Mesendoderm (in vitro differentiated cells): ENCODE data around the gene EPHA2.

ENCODE experiments used
- DNase-seq: peaks from one replicate; pipeline ENCODE4 v3.0.0; 2013
- H2AK5ac ChIP-seq: 2 replicates; pipeline ENCODE4 v1.6.1; 2013; ENCODE audit warnings: low read length, inconsistent platforms
- H2BK120ac ChIP-seq: 2 replicates; pipeline ENCODE4 v1.6.1; 2013; ENCODE audit warnings: low read depth, mild to moderate bottlenecking, low read length, moderate library complexity, mixed read lengths
- H2BK15ac ChIP-seq: replicated peaks from 2 replicates; pipeline ENCODE4 v1.6.1; 2013; ENCODE audit warnings: low read depth, mild to moderate bottlenecking, moderate library complexity
- H2BK5ac ChIP-seq: 2 replicates; pipeline ENCODE4 v1.6.1; 2013; ENCODE audit warnings: low read length, inconsistent platforms
- H3K18ac ChIP-seq: 2 replicates; pipeline ENCODE4 v1.6.1; 2013; ENCODE audit warnings: mild to moderate bottlenecking, low read length, mixed read lengths
- H3K23ac ChIP-seq: one replicate; pipeline ENCODE4 v1.6.1; 2013; ENCODE audit warnings: low read length
- H3K27ac ChIP-seq: 2 replicates; pipeline ENCODE4 v1.5.1; 2013; ENCODE audit warnings: low read depth, mild to moderate bottlenecking, inconsistent platforms, low read length, moderate library complexity
- H3K27me3 ChIP-seq: 2 replicates; pipeline ENCODE4 v1.6.1; 2013; ENCODE audit warnings: low read length, control low read depth, mild to moderate bottlenecking, inconsistent platforms; ENCODE audit not compliant: insufficient read depth, poor library complexity
- H3K36me3 ChIP-seq: 2 replicates; pipeline ENCODE4 v1.6.1; 2013; ENCODE audit warnings: low read length, inconsistent platforms; ENCODE audit not compliant: control insufficient read depth, insufficient read depth
- H3K4ac ChIP-seq: one replicate; pipeline ENCODE4 v1.6.1; 2013; ENCODE audit warnings: low read depth, mild to moderate bottlenecking, low read length, moderate library complexity
- H3K4me1 ChIP-seq: 2 replicates; pipeline ENCODE4 v1.6.1; 2013; ENCODE audit warnings: low read depth, low read length, inconsistent platforms; ENCODE audit not compliant: control insufficient read depth
- H3K4me2 ChIP-seq: 2 replicates; pipeline ENCODE4 v1.6.1; 2013; ENCODE audit warnings: low read length
- H3K4me3 ChIP-seq: 2 replicates; pipeline ENCODE4 v1.5.1; 2013; ENCODE audit warnings: mild to moderate bottlenecking, low read length
- H3K56ac ChIP-seq: one replicate; pipeline ENCODE4 v1.6.1; 2013; ENCODE audit warnings: low read length
- H3K79me1 ChIP-seq: 2 replicates; pipeline ENCODE4 v1.6.1; 2013; ENCODE audit warnings: low read length, inconsistent platforms
- H3K79me2 ChIP-seq: 2 replicates; pipeline ENCODE4 v1.6.1; 2013; ENCODE audit warnings: mild to moderate bottlenecking, low read length; ENCODE audit not compliant: control insufficient read depth, insufficient read depth
- H3K9ac ChIP-seq: 2 replicates; pipeline ENCODE4 v1.6.1; 2013; ENCODE audit warnings: low read length, inconsistent platforms
- H4K5ac ChIP-seq: one replicate; pipeline ENCODE4 v1.6.1; 2013; ENCODE audit warnings: low read length
- H4K8ac ChIP-seq: one replicate; pipeline ENCODE4 v1.6.1; 2013; ENCODE audit warnings: low read depth, mild to moderate bottlenecking, control low read depth, low read length, moderate library complexity
- WGBS: extraction: QIAGEN DNeasy Blood & Tissue Kit; methylation state at CpG from one replicate; pipeline ENCODE4 v1.1.7; 2013; ENCODE audit warnings: low lambda C conversion rate, missing lambda C conversion rate; ENCODE audit not compliant: insufficient coverage; ENCODE audit errors: extremely low coverage; 5-methylcytosine and 5-hydroxymethylcytosine counted together

The EPHA2 gene

DNA sequence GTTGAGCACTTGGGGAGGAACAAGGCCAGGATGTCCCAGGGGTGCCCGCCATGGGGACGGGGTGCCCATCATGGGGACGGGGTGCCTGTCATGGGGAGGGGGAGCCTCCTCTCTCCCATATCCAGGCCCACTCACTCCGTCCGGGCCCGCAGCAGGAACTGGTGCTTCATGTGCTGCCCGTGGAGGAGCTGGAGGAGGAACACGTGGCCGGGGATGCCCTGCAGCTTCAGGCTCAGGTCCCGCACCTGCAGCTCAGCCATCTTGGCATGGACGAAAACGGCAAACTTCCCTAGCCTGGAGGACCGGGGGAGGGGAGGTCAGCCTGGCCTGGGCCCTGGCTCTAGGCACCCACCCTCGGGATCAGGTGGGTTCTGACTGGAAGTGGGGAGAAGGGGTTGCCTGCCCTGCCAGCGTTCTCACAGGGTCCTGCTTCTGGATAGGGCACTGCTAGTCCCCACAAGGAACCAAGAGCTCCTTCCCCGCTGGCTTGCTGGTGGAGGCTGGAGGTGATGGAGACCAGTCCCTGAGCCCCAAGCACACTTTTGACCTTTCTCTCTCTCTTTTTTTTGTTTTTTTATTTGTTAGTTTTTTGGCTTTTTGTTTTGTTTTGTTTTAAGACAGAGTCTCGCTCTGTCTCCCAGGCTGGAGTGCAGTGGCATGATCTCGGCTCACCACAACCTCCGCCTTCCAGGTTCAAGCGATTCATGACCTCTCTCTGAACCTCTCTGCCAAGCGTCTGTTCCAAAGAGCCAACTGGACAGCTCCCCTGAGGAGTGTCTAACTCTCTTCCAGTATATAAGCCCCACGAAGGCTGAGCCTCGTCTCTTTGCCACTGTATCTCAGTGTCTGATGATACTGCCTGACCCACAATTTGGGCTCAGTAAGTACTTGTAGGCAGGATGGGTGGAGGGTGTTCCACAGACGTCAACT, 46.7 kb upstream of the EPHA2 start:
- H2BK120ac ChIP-seq = no peak overlapping the region
- H3K4me3 ChIP-seq = no peak overlapping the region
- H2BK5ac ChIP-seq = no peak overlapping the region
- no peak overlapping the region for H3K56ac ChIP-seq
- no peak overlapping the region for H3K9ac ChIP-seq
- H3K4ac ChIP-seq = no peak overlapping the region
- H3K18ac ChIP-seq = no peak overlapping the region
- WGBS = no CpG with 5 or more reads among the region's 24 CpGs
- no peak overlapping the region for H2AK5ac ChIP-seq
- H2BK15ac ChIP-seq = no peak overlapping the region
- H4K5ac ChIP-seq = no peak overlapping the region
- H3K4me2 ChIP-seq = no peak overlapping the region
- no peak overlapping the region for H3K27ac ChIP-seq
- no peaks in the 10 kb centered on the region for H3K4me1 ChIP-seq
- H3K79me1 ChIP-seq = peaks cover 2% of the 10 kb centered on the region
- no peak overlapping the region for H4K8ac ChIP-seq
- no peaks in the 10 kb centered on the region for H3K79me2 ChIP-seq
- no peak overlapping the region for H3K23ac ChIP-seq
- H3K27me3 ChIP-seq = no peaks in the 10 kb centered on the region
- peaks cover 12% of the 10 kb centered on the region for H3K36me3 ChIP-seq
- no peak for DNase-seq

- Histone ChIP-seq H2BK15ac (no peak overlapping the region), H3K4ac (no peak overlapping the region), H3K36me3 (peaks cover 12% of the 10 kb centered on the region), H3K4me1 (no peaks in the 10 kb centered on the region), H3K79me2 (no peaks in the 10 kb centered on the region), H3K79me1 (no peaks in the 10 kb centered on the region), H3K27me3 (no peaks in the 10 kb centered on the region), H3K23ac (no peak overlapping the region), H4K8ac (no peak overlapping the region), H4K5ac (no peak overlapping the region), H3K18ac (no peak overlapping the region), H3K27ac (no peak overlapping the region), H3K4me2 (no peak overlapping the region), H2BK5ac (no peak overlapping the region), H3K9ac (no peak overlapping the region), H3K56ac (no peak overlapping the region), H3K4me3 (no peak overlapping the region), H2BK120ac (no peak overlapping the region), H2AK5ac (no peak overlapping the region)
- no CpG with 5 or more reads among the region's 4 CpGs for WGBS
- DNase-seq = no peak
These were observed 43.8 kb upstream of the EPHA2 start for GRCh38 chr1:16199700-16200099.

DNA sequence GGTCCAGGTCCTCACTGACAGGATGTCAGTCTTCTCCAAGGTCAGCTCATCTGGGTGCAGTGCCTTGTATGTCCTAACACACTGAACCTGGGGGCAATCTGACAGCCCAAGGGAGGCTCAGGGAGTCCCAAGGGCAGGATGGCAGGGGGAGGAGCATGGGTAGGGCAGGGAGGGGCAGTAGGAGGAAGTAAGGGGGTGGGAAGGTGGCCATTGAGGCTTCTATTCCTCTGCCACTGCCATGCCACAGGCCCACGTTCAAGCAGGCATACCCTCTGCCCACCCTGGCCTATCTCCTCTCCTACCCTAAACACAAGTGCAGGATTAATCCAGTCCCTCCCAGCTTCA, 43.3 kb upstream of the EPHA2 start:
- H3K27ac ChIP-seq = no peak overlapping the region

DNA sequence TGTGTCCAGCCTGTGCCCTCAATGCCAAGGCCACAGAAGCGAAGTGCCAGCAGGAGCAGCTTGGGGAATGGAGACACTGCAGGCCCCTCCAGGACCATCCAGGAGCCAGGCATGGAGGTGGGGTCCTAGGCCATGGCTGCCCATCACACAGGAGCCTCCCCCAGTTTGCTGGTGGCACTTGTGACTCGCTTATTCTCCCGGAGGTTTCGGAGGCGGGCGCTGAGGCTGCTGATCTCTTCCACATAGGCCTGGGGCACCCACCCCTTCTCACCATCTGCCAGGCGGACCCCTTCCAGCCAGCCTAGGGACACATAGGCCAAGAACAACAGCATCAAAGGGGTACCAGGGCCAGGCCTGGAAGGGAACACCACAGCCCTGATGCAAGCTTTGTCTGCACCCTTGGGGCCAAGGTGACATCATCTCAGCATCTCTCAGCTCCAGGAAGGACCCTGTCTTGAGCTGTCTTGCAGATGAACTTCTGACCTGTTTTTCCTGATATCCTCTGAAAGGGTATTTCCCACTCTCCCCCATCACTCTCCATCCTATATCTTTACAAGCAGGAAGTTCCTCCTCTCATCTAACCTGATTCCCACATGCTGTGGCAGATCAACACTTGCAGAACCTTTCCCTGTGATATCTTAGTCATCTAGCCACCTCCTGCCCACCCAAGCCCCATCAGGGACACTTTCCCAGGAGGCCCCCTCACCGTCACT, 42.7 kb upstream of the EPHA2 start:
- no peaks in the 10 kb centered on the region for H3K4me1 ChIP-seq
- no peak for DNase-seq
- no CpG with 5 or more reads among the region's 8 CpGs for WGBS
- no peak overlapping the region for H2BK15ac ChIP-seq
- no peak overlapping the region for H2BK5ac ChIP-seq
- H3K79me1 ChIP-seq = no peaks in the 10 kb centered on the region
- no peak overlapping the region for H3K27ac ChIP-seq
- H3K36me3 ChIP-seq = peaks cover 12% of the 10 kb centered on the region
- no peak overlapping the region for H3K23ac ChIP-seq
- no peaks in the 10 kb centered on the region for H3K27me3 ChIP-seq
- no peak overlapping the region for H3K18ac ChIP-seq
- H3K79me2 ChIP-seq = no peaks in the 10 kb centered on the region
- no peak overlapping the region for H3K4ac ChIP-seq
- no peak overlapping the region for H3K4me2 ChIP-seq
- no peak overlapping the region for H2AK5ac ChIP-seq
- no peak overlapping the region for H3K9ac ChIP-seq
- H4K5ac ChIP-seq = no peak overlapping the region
- no peak overlapping the region for H3K56ac ChIP-seq
- no peak overlapping the region for H2BK120ac ChIP-seq
- no peak overlapping the region for H3K4me3 ChIP-seq
- H4K8ac ChIP-seq = no peak overlapping the region

More for the DNA sequence above, 43.3 kb upstream of the EPHA2 start:
- H3K9ac ChIP-seq = no peak overlapping the region
- no peaks in the 10 kb centered on the region for H3K4me1 ChIP-seq
- no peak overlapping the region for H3K23ac ChIP-seq
- H3K4me3 ChIP-seq = no peak overlapping the region
- H3K56ac ChIP-seq = no peak overlapping the region
- H4K5ac ChIP-seq = no peak overlapping the region
- H3K79me2 ChIP-seq = no peaks in the 10 kb centered on the region
- H2BK15ac ChIP-seq = no peak overlapping the region
- no peak overlapping the region for H3K18ac ChIP-seq
- no peak overlapping the region for H2BK5ac ChIP-seq
- no peak overlapping the region for H2AK5ac ChIP-seq
- peaks cover 12% of the 10 kb centered on the region for H3K36me3 ChIP-seq
- no peaks in the 10 kb centered on the region for H3K27me3 ChIP-seq
- no peaks in the 10 kb centered on the region for H3K79me1 ChIP-seq
- no peak overlapping the region for H3K4ac ChIP-seq
- no peak overlapping the region for H4K8ac ChIP-seq
- no peak overlapping the region for H2BK120ac ChIP-seq
- DNase-seq = no peak
- H3K4me2 ChIP-seq = no peak overlapping the region
- no CpG with 5 or more reads among the region's 1 CpG for WGBS

DNA sequence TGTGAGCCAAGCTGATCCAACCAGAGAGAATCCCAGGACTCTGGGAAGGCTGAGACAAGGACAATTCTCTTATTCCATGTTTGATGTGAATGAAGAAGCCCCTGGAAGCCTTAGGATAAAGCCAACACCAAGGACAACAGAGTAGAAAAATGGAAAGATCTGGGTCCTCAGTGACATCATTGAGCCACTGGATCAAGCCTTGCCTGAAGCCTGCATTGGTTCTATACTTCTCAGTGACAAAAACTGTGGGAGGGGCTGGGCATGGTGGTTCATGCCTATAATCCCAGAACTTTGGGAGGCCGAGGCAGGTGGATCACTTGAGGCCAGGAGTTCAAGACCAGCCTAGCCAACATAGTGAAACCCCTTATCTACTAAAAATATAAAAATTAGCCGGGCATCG, 41.0 kb upstream of the EPHA2 start:
- Histone ChIP-seq H3K36me3 (peaks cover 4% of the 10 kb centered on the region), H2BK120ac (no peak overlapping the region), H3K23ac (no peak overlapping the region), H4K8ac (no peak overlapping the region), H4K5ac (no peak overlapping the region), H3K79me2 (no peaks in the 10 kb centered on the region), H3K4ac (no peak overlapping the region), H3K4me1 (no peaks in the 10 kb centered on the region), H2BK5ac (no peak overlapping the region), H3K56ac (no peak overlapping the region), H3K27ac (no peak overlapping the region), H3K27me3 (no peaks in the 10 kb centered on the region), H2BK15ac (no peak overlapping the region), H3K18ac (no peak overlapping the region), H3K79me1 (no peaks in the 10 kb centered on the region), H3K4me3 (no peak overlapping the region), H3K4me2 (no peak overlapping the region), H3K9ac (no peak overlapping the region), H2AK5ac (no peak overlapping the region)
- WGBS = no CpG with 5 or more reads among the region's 3 CpGs
- DNase-seq = no peak
